H9 (cell line): ENCODE data around the gene CCDC91. TPM values are rescaled to one million over a fixed set of nuclear protein-coding genes. Genes with fewer than 3 reads are reported as not detected.

ENCODE experiments used
- DNase-seq: peaks from one replicate; pipeline ENCODE4 v3.0.0-alpha.2; 2017
- H2AFZ ChIP-seq: one replicate; pipeline ENCODE4 v1.6.1; 2013; ENCODE audit warnings: mild to moderate bottlenecking, low read length, control low read depth, moderate library complexity
- H2AK5ac ChIP-seq: 2 replicates; pipeline ENCODE4 v1.6.1; 2013; ENCODE audit warnings: low read length, control low read depth, mixed read lengths; ENCODE audit not compliant: insufficient read length
- H2BK120ac ChIP-seq: one replicate; pipeline ENCODE4 v1.6.1; 2013; ENCODE audit warnings: low read depth, mild to moderate bottlenecking, low read length, control low read depth, inconsistent platforms; ENCODE audit not compliant: poor library complexity, severe bottlenecking
- H2BK12ac ChIP-seq: 2 replicates; pipeline ENCODE4 v1.6.1; 2013; ENCODE audit warnings: low read length, control low read depth, mixed read lengths, low read depth; ENCODE audit not compliant: insufficient read length
- H2BK15ac ChIP-seq: 2 replicates; pipeline ENCODE4 v1.6.1; 2013; ENCODE audit warnings: low read depth, low read length, control low read depth
- H2BK20ac ChIP-seq: one replicate; pipeline ENCODE4 v1.6.1; 2013; ENCODE audit warnings: low read depth, mild to moderate bottlenecking, low read length, control low read depth, inconsistent platforms; ENCODE audit not compliant: poor library complexity, severe bottlenecking
- H2BK5ac ChIP-seq: 2 replicates; pipeline ENCODE4 v1.6.1; 2013; ENCODE audit warnings: low read length, control low read depth, mixed read lengths; ENCODE audit not compliant: insufficient read length
- H3K14ac ChIP-seq: 2 replicates; pipeline ENCODE4 v1.6.1; 2013; ENCODE audit warnings: low read length, control low read depth; ENCODE audit not compliant: insufficient read depth
- H3K18ac ChIP-seq: 2 replicates; pipeline ENCODE4 v1.6.1; 2013; ENCODE audit warnings: low read depth, mild to moderate bottlenecking, mixed read lengths, low read length, control low read depth; ENCODE audit not compliant: insufficient read length
- H3K23ac ChIP-seq: 2 replicates; pipeline ENCODE4 v1.6.1; 2013; ENCODE audit warnings: low read length, control low read depth, mixed read lengths, low read depth; ENCODE audit not compliant: insufficient read length
- H3K23me2 ChIP-seq: 2 replicates; pipeline ENCODE4 v1.6.1; 2013; ENCODE audit warnings: low read depth, mild to moderate bottlenecking, mixed read lengths, low read length, control low read depth; ENCODE audit not compliant: insufficient read length, poor library complexity, severe bottlenecking
- H3K27ac ChIP-seq: 2 replicates; pipeline ENCODE4 v1.5.1; 2013; ENCODE audit warnings: low read length, control low read depth, mixed read lengths, low read depth; ENCODE audit not compliant: insufficient read length
- H3K27me3 ChIP-seq: 2 replicates; pipeline ENCODE4 v1.6.1; 2013; ENCODE audit warnings: low read length, control low read depth, inconsistent platforms; ENCODE audit not compliant: insufficient read depth
- H3K4ac ChIP-seq: 2 replicates; pipeline ENCODE4 v1.6.1; 2013; ENCODE audit warnings: low read depth, mild to moderate bottlenecking, control low read depth, inconsistent platforms, low read length, moderate library complexity
- H3K4me1 ChIP-seq: 2 replicates; pipeline ENCODE4 v1.6.1; 2013; ENCODE audit warnings: low read length, control low read depth, inconsistent platforms; ENCODE audit not compliant: insufficient read depth
- H3K4me2 ChIP-seq: 2 replicates; pipeline ENCODE4 v1.6.1; 2013; ENCODE audit warnings: low read length, control low read depth, mixed read lengths; ENCODE audit not compliant: insufficient read length, insufficient read depth
- H3K56ac ChIP-seq: 2 replicates; pipeline ENCODE4 v1.6.1; 2013; ENCODE audit warnings: low read depth, mild to moderate bottlenecking, mixed read lengths, low read length, control low read depth; ENCODE audit not compliant: insufficient read length
- H3K79me1 ChIP-seq: 2 replicates; pipeline ENCODE4 v1.6.1; 2013; ENCODE audit warnings: low read depth, mild to moderate bottlenecking, moderate library complexity, low read length, control low read depth, inconsistent platforms; ENCODE audit not compliant: insufficient read depth, poor library complexity, severe bottlenecking
- H3K79me2 ChIP-seq: 2 replicates; pipeline ENCODE4 v1.6.1; 2013; ENCODE audit warnings: low read length, control low read depth, inconsistent platforms; ENCODE audit not compliant: insufficient read depth
- H3K9ac ChIP-seq: 2 replicates; pipeline ENCODE4 v1.6.1; 2013; ENCODE audit warnings: low read length, control low read depth, mixed read lengths; ENCODE audit not compliant: insufficient read length; ENCODE audit errors: extremely low read depth
- H3K9me3 ChIP-seq: one replicate; pipeline ENCODE4 v1.6.1; 2013; ENCODE audit warnings: low read depth, low read length, inconsistent platforms; ENCODE audit not compliant: control insufficient read depth
- H3T11ph ChIP-seq: one replicate; pipeline ENCODE4 v1.6.1; 2013; ENCODE audit warnings: mild to moderate bottlenecking, low read length, control low read depth, inconsistent platforms
- H4K20me1 ChIP-seq: one replicate; pipeline ENCODE4 v1.6.1; 2013; ENCODE audit not compliant: control insufficient read depth, insufficient read length, insufficient read depth
- H4K5ac ChIP-seq: 2 replicates; pipeline ENCODE4 v1.6.1; 2013; ENCODE audit warnings: low read depth, mild to moderate bottlenecking, mixed read lengths, low read length, control low read depth; ENCODE audit not compliant: insufficient read length
- H4K8ac ChIP-seq: replicated peaks from 2 replicates; pipeline ENCODE4 v1.6.1; 2013; ENCODE audit warnings: low read length, control low read depth, mixed read lengths, low read depth; ENCODE audit not compliant: insufficient read length
- H4K91ac ChIP-seq: 2 replicates; pipeline ENCODE4 v1.6.1; 2013; ENCODE audit warnings: low read depth, mild to moderate bottlenecking, moderate library complexity, mixed read lengths, low read length, control low read depth; ENCODE audit not compliant: insufficient read length
- H3K27ac Mint-ChIP-seq, 3 experiments: 2 replicates in 2 of 3; 3 replicates in 1 of 3; pipeline ENCODE4 v1.8.0; 2020 to 2021; ENCODE audit warnings: mixed read lengths in 3 of 3, mild to moderate bottlenecking in 1 of 3, moderate library complexity in 1 of 3
- H3K27me3 Mint-ChIP-seq: 2 replicates; pipeline ENCODE4 v1.8.0; 2021; ENCODE audit warnings: low read depth, mild to moderate bottlenecking, moderate library complexity, mixed read lengths
- H3K36me3 Mint-ChIP-seq, 3 experiments: 2 replicates in 2 of 3; 3 replicates in 1 of 3; pipeline ENCODE4 v1.8.0; 2020 to 2021; ENCODE audit warnings: low read depth in 3 of 3, mixed read lengths in 3 of 3; ENCODE audit not compliant: insufficient read depth in 1 of 3
- H3K4me1 Mint-ChIP-seq, 2 experiments: 2 replicates each; pipeline ENCODE4 v1.8.0; 2020; ENCODE audit warnings: mixed read lengths in 2 of 2
- H3K4me3 Mint-ChIP-seq, 2 experiments: 2 replicates in 1 of 2; 3 replicates in 1 of 2; pipeline ENCODE4 v1.8.0; 2020 to 2021; ENCODE audit warnings: mild to moderate bottlenecking in 2 of 2, mixed read lengths in 2 of 2, moderate library complexity in 1 of 2
- H3K9me3 Mint-ChIP-seq, 2 experiments: 2 replicates in 1 of 2; 3 replicates in 1 of 2; pipeline ENCODE4 v1.8.0; 2020; ENCODE audit warnings: mild to moderate bottlenecking in 2 of 2, mixed read lengths in 2 of 2, moderate library complexity in 1 of 2
- WGBS: extraction: QIAGEN DNeasy Blood & Tissue Kit; methylation state at CpG from one replicate; pipeline ENCODE4 v1.1.7; 2013; ENCODE audit warnings: missing lambda C conversion rate, low lambda C conversion rate, mixed read lengths; ENCODE audit not compliant: insufficient read length; ENCODE audit errors: extremely low coverage; 5-methylcytosine and 5-hydroxymethylcytosine counted together
- total RNA-seq: library from RNA; stranded (reverse); gene quantifications from 2 replicates; pipeline ENCODE4 v1.2.1, GENCODE V29; 2021
- TF ChIP-seq, protein P1 (sequence below): fragments of 200-600 bp; sonication (generic); conservative IDR thresholded peaks from 3 replicates; pipeline ENCODE4 v1.8.0; 2021; ENCODE audit warnings: antibody characterized with exemption, mild to moderate bottlenecking

Gene CCDC91
- total RNA-seq, 1 experiment from 2014 or later = 22.7 TPM

DNA sequence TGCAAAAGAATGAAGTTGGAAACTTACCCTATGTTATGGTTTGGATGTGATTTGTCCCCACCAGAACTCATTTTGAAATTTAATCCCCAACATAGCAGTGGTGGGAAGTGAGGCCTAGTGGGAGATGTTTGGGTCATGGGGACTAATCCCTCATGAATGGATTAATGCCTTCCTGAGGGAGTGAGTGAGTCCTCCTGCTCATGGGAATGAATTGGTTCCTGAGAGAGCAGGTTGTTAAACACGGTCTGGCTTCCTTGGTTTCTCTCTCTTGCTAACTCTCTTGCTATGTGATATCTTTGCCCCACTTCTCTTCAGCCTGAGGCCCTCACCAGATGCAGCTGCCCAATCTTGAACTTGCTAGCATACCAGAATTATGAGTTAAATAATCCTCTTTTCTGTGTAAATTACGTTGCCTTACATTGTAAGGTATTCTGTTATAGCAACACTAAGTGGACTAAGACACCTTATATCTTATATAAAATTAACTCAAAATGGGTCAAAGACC lies 22.2 kb upstream of the CCDC91 start:
- Mint-ChIP-seq H3K27ac (no peak overlapping the region; a peak in 1 of 7 replicates), H3K4me3 (no peak overlapping the region), H3K27me3 (no peaks in the 10 kb centered on the region), H3K9me3 (no peaks in the 10 kb centered on the region), H3K36me3 (no peaks in the 10 kb centered on the region), H3K4me1 (peaks cover 0 to 2% of the 10 kb centered on the region in 2 experiments; a peak in 1 of 4 replicates)
- TF ChIP-seq, protein P1, sequence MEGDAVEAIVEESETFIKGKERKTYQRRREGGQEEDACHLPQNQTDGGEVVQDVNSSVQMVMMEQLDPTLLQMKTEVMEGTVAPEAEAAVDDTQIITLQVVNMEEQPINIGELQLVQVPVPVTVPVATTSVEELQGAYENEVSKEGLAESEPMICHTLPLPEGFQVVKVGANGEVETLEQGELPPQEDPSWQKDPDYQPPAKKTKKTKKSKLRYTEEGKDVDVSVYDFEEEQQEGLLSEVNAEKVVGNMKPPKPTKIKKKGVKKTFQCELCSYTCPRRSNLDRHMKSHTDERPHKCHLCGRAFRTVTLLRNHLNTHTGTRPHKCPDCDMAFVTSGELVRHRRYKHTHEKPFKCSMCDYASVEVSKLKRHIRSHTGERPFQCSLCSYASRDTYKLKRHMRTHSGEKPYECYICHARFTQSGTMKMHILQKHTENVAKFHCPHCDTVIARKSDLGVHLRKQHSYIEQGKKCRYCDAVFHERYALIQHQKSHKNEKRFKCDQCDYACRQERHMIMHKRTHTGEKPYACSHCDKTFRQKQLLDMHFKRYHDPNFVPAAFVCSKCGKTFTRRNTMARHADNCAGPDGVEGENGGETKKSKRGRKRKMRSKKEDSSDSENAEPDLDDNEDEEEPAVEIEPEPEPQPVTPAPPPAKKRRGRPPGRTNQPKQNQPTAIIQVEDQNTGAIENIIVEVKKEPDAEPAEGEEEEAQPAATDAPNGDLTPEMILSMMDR = no peak
- no peaks in the 10 kb centered on the region for H3K79me1 ChIP-seq
- no peak overlapping the region for H2AK5ac ChIP-seq
- no peak overlapping the region for H4K8ac ChIP-seq
- H4K20me1 ChIP-seq = no peaks in the 10 kb centered on the region
- H3K56ac ChIP-seq = no peak overlapping the region
- H3K9me3 ChIP-seq = no peaks in the 10 kb centered on the region
- H3T11ph ChIP-seq = no peak overlapping the region
- H3K27ac ChIP-seq = no peak overlapping the region
- WGBS = no CpG with 5 or more reads among the region's 2 CpGs
- no peak overlapping the region for H2AFZ ChIP-seq
- H3K79me2 ChIP-seq = no peaks in the 10 kb centered on the region
- H2BK120ac ChIP-seq = no peak overlapping the region
- H3K4me1 ChIP-seq = no peaks in the 10 kb centered on the region
- no peak overlapping the region for H2BK15ac ChIP-seq
- H4K5ac ChIP-seq = no peak overlapping the region
- H3K23ac ChIP-seq = no peak overlapping the region
- no peak overlapping the region for H3K14ac ChIP-seq
- no peak overlapping the region for H4K91ac ChIP-seq
- no peak overlapping the region for H2BK5ac ChIP-seq
- H2BK20ac ChIP-seq = no peak overlapping the region
- no peak overlapping the region for H3K4ac ChIP-seq
- no peaks in the 10 kb centered on the region for H3K23me2 ChIP-seq
- DNase-seq = no peak
- no peak overlapping the region for H3K18ac ChIP-seq
- no peak overlapping the region for H2BK12ac ChIP-seq
- H3K4me2 ChIP-seq = no peak overlapping the region
- H3K9ac ChIP-seq = no peak overlapping the region
- H3K27me3 ChIP-seq = no peaks in the 10 kb centered on the region
